ENCODE measurements around the gene MED31. TPM values are rescaled to one million over a fixed set of nuclear protein-coding genes. Genes with fewer than 3 reads are reported as not detected.
"Not testable (repeated sequence)": the region's sequence is repeated elsewhere in the genome, so short reads cannot be mapped to it uniquely, and the experiment has no call there.

MED31 gene
- total RNA-seq, 1 experiment from 2014 or later: 18.8 TPM

DNA sequence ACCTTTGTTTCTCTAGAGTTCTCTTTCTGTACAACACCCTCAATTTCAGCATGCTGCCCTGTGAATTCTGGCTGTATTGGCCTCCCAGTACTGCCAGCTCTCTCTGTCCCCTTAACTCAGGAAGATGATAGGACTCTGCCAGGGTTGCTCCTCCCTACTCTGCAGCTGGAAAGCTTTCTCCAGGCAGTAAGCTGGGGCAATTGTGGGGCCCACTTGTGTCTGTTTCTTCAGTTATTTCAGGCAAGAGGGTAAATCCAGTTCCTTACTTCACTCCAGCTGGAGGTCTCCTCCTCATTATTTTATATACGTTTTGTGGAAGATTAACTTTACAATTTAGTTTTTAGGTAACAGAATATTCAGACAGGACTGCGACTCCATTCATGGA lies 10.1 kb upstream of the MED31 start:
- Histone ChIP-seq H3K27ac (ENCODE audit: low read length) (no peak overlapping the region), H3K4me3 (ENCODE audit: low read length) (no peak overlapping the region), H3K9me3 (ENCODE audit: low read length) (no peaks in the 10 kb centered on the region), H3K9ac (ENCODE audit: low read length) (no peak overlapping the region), H3F3A (ENCODE audit: low read length, unreplicated experiment) (no peaks in the 10 kb centered on the region), H3K36me3 (ENCODE audit: low read depth, low read length) (no peaks in the 10 kb centered on the region), H3K27me3 (ENCODE audit: low read length) (no peaks in the 10 kb centered on the region), H3K4me2 (ENCODE audit: low read length) (no peak overlapping the region), H3K4me1 (ENCODE audit: insufficient read depth, low read length) (no peaks in the 10 kb centered on the region), H2AFZ (ENCODE audit: low read length) (no peak overlapping the region), H4K20me1 (ENCODE audit: low read length) (no peaks in the 10 kb centered on the region), H3K79me2 (ENCODE audit: low read length) (no peaks in the 10 kb centered on the region), H3K9me2 (replicated peaks; ENCODE audit: low read length) (no peaks in the 10 kb centered on the region)
- CTCF ChIA-PET: no interaction called here
- intact Hi-C loops (cut with micrococcal nuclease): no loop called here
- BruUV-seq (replicated peaks): no TSS peak
- no peak for TF ChIP-seq EZH2phosphoT487 (IDR thresholded peaks at IDR 0.05; ENCODE audit: borderline replicate concordance, low read length)
- no peak for TF ChIP-seq EZH2 (IDR thresholded peaks at IDR 0.05; ENCODE audit: low read length, unreplicated experiment)
- TF ChIP-seq, protein P1, sequence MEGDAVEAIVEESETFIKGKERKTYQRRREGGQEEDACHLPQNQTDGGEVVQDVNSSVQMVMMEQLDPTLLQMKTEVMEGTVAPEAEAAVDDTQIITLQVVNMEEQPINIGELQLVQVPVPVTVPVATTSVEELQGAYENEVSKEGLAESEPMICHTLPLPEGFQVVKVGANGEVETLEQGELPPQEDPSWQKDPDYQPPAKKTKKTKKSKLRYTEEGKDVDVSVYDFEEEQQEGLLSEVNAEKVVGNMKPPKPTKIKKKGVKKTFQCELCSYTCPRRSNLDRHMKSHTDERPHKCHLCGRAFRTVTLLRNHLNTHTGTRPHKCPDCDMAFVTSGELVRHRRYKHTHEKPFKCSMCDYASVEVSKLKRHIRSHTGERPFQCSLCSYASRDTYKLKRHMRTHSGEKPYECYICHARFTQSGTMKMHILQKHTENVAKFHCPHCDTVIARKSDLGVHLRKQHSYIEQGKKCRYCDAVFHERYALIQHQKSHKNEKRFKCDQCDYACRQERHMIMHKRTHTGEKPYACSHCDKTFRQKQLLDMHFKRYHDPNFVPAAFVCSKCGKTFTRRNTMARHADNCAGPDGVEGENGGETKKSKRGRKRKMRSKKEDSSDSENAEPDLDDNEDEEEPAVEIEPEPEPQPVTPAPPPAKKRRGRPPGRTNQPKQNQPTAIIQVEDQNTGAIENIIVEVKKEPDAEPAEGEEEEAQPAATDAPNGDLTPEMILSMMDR (conservative IDR thresholded peaks at IDR 0.05; ENCODE audit: low read depth, low read length): no peak
- ATAC-seq (no peak), DNase-seq (no peak)
- POLR2A ChIA-PET (ENCODE audit: unreplicated experiment): interaction anchor here (0.6 kb wide), 1 partner anchor 123 kb away, joined by 4 read pairs; no protein-coding TSS in a partner anchor

DNA sequence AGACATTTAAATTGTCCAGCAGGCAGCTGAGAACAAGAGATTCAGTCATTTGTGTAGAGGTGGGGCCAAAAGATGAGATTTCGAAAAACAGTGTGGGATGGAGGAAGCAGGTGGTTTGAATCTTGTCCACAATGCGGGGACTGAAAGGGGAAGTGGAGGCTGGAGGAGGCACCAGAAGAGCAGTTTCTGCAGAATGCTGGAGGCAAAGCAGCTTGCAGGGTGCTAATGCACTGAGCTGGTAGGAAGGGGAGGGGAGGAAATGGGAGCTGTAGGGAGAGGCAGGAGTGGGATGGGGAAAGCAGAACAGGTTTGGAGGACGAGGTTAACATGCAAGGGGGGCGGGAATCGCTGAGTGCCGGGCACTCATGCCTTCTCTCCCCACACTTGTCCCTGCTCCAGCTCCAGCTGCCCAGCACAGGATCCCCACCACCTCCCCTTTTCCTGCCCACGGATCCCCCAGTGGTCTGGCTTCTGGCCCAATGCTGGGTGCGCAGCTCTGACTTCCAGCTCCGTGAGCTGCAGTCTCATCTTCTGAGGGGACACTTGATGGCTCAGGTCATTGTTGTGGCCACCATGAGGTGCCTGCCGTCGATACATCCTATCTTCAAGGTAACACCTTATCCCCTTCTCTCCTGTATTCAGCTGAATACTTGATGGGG lies 9.5 kb upstream of the MED31 start:
- ATAC-seq (no peak), DNase-seq (no peak)
- TF ChIP-seq EZH2phosphoT487 (IDR thresholded peaks at IDR 0.05; ENCODE audit: borderline replicate concordance, low read length): no peak
- no peak for TF ChIP-seq EZH2 (IDR thresholded peaks at IDR 0.05; ENCODE audit: low read length, unreplicated experiment)
- TF ChIP-seq, protein P1 (conservative IDR thresholded peaks at IDR 0.05; ENCODE audit: low read depth, low read length): no peak
- H3F3A ChIP-seq (ENCODE audit: low read length, unreplicated experiment): no peaks in the 10 kb centered on the region
- BruUV-seq (replicated peaks): no TSS peak
- ChIA-PET CTCF (no interaction called here), POLR2A (ENCODE audit: unreplicated experiment) (no interaction called here)
- H3K4me3 ChIP-seq (ENCODE audit: low read length): no peak overlapping the region
- H3K27ac ChIP-seq (ENCODE audit: low read length): no peak overlapping the region
- no peaks in the 10 kb centered on the region for H3K36me3 ChIP-seq (ENCODE audit: low read depth, low read length)
- H3K4me2 ChIP-seq (ENCODE audit: low read length): no peak overlapping the region
- no peaks in the 10 kb centered on the region for H4K20me1 ChIP-seq (ENCODE audit: low read length)
- no peak overlapping the region for H3K9ac ChIP-seq (ENCODE audit: low read length)
- H3K9me3 ChIP-seq (ENCODE audit: low read length): no peaks in the 10 kb centered on the region
- no peaks in the 10 kb centered on the region for H3K27me3 ChIP-seq (ENCODE audit: low read length)
- intact Hi-C loops (cut with micrococcal nuclease): no loop called here
- no peaks in the 10 kb centered on the region for H3K9me2 ChIP-seq (replicated peaks; ENCODE audit: low read length)
- no peak overlapping the region for H2AFZ ChIP-seq (ENCODE audit: low read length)
- H3K79me2 ChIP-seq (ENCODE audit: low read length): no peaks in the 10 kb centered on the region
- no peaks in the 10 kb centered on the region for H3K4me1 ChIP-seq (ENCODE audit: insufficient read depth, low read length)

DNA sequence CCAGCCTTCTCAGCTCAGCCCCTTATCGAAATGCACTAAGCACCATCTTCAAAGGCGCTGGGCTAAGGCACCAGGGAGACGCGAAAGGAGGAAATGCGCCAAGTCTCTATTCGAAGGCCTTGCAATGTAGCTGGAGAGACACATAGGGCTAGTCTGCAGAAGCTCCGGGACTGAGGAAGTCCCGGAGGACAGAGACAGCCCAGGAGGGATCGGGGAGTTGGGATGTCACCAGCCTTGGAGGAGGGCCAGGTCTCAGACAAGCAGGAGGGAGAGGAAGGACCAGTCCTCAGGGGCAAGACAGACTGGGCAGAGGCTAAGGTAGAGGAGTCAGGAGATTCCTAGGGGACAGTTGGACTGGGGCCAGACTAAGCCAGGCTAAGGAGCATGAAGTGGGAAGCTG lies 8.7 kb upstream of the MED31 start:
- no peaks in the 10 kb centered on the region for H3K27me3 ChIP-seq (ENCODE audit: low read length)
- TF ChIP-seq EZH2 (IDR thresholded peaks at IDR 0.05; ENCODE audit: low read length, unreplicated experiment) (no peak), EZH2phosphoT487 (IDR thresholded peaks at IDR 0.05; ENCODE audit: borderline replicate concordance, low read length) (no peak)
- TF ChIP-seq, protein P1 (conservative IDR thresholded peaks at IDR 0.05; ENCODE audit: low read depth, low read length): no peak
- no peaks in the 10 kb centered on the region for H3K36me3 ChIP-seq (ENCODE audit: low read depth, low read length)
- H4K20me1 ChIP-seq (ENCODE audit: low read length): no peaks in the 10 kb centered on the region
- H3K9ac ChIP-seq (ENCODE audit: low read length): no peak overlapping the region
- BruUV-seq (replicated peaks): no TSS peak
- no peak overlapping the region for H2AFZ ChIP-seq (ENCODE audit: low read length)
- H3K79me2 ChIP-seq (ENCODE audit: low read length): no peaks in the 10 kb centered on the region
- no peaks in the 10 kb centered on the region for H3K9me3 ChIP-seq (ENCODE audit: low read length)
- CTCF ChIA-PET: no interaction called here
- H3K9me2 ChIP-seq (replicated peaks; ENCODE audit: low read length): no peaks in the 10 kb centered on the region
- DNase-seq (no peak), ATAC-seq (no peak)
- POLR2A ChIA-PET (ENCODE audit: unreplicated experiment): no interaction called here
- H3F3A ChIP-seq (ENCODE audit: low read length, unreplicated experiment): no peaks in the 10 kb centered on the region
- no peak overlapping the region for H3K4me2 ChIP-seq (ENCODE audit: low read length)
- no peak overlapping the region for H3K27ac ChIP-seq (ENCODE audit: low read length)
- intact Hi-C loops (cut with micrococcal nuclease): no loop called here
- H3K4me1 ChIP-seq (ENCODE audit: insufficient read depth, low read length): no peaks in the 10 kb centered on the region
- H3K4me3 ChIP-seq (ENCODE audit: low read length): no peak overlapping the region

DNA sequence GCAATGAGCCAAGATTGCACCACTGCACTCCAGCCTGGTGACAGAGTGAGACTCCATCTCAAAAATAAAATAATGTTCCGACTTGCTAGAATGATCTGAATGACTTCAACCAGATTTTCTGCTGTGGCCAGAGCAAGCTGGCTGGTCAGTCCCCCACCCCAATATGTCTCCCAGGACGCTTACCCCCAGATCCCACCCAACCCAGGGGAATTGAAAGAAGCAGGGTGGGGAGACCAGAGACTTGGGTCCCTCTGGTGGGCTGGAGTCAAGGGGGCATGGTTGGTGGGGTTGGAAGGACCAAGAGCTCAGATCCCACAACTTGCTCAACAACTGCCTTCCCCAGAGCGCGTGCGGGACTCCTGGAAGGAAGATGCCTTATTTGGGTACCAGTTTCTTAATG lies 7.0 kb upstream of the MED31 start:
- H3K9me3 ChIP-seq (ENCODE audit: low read length); DNase-seq; H3K4me1 ChIP-seq (ENCODE audit: insufficient read depth, low read length); H3K79me2 ChIP-seq (ENCODE audit: low read length); BruUV-seq (replicated peaks); POLR2A ChIA-PET (ENCODE audit: unreplicated experiment); H3K4me3 ChIP-seq (ENCODE audit: low read length); CTCF ChIA-PET; ATAC-seq; H3K4me2 ChIP-seq (ENCODE audit: low read length); H3K36me3 ChIP-seq (ENCODE audit: low read depth, low read length); H4K20me1 ChIP-seq (ENCODE audit: low read length); H2AFZ ChIP-seq (ENCODE audit: low read length); H3K9me2 ChIP-seq (replicated peaks; ENCODE audit: low read length); intact Hi-C loops (cut with micrococcal nuclease); H3F3A ChIP-seq (ENCODE audit: low read length, unreplicated experiment); H3K27ac ChIP-seq (ENCODE audit: low read length); H3K27me3 ChIP-seq (ENCODE audit: low read length); H3K9ac ChIP-seq (ENCODE audit: low read length): not testable (repeated sequence)

Data from PC-3 (cell line).